Keratinocyte (primary cell): ENCODE results near the gene DAPK2. TPM values are rescaled to one million over a fixed set of nuclear protein-coding genes. Genes with fewer than 3 reads are reported as not detected.

ENCODE experiments used
- DNase-seq: peaks from one replicate; pipeline ENCODE4 v3.0.0-alpha.2; 2011; ENCODE audit warnings: low read depth, missing footprints, low spot score
- FAIRE-seq: peaks from 2 replicates; lab custom pipeline; 2011; peaks lifted over from hg19 to GRCh38; lab: Jason Lieb, UNC
- H2AFZ ChIP-seq: 2 replicates; pipeline ENCODE4 v1.6.0; 2012; ENCODE audit warnings: low read length, control low read depth, inconsistent platforms; ENCODE audit not compliant: control insufficient read depth
- H3K27ac ChIP-seq: 2 replicates; pipeline ENCODE4 v1.5.1; 2011; ENCODE audit warnings: low read length; ENCODE audit not compliant: control insufficient read depth, insufficient read depth
- H3K27me3 ChIP-seq: 3 replicates; pipeline ENCODE4 v1.6.0; 2011; ENCODE audit warnings: low read length; ENCODE audit not compliant: control insufficient read depth, insufficient read depth; ENCODE audit errors: extremely low read depth
- H3K36me3 ChIP-seq, 2 experiments: 2 replicates in 1 of 2; 3 replicates in 1 of 2; pipeline ENCODE4 v1.5.1; 2011; ENCODE audit warnings: low read length in 2 of 2, mild to moderate bottlenecking in 1 of 2; ENCODE audit not compliant: control insufficient read depth in 2 of 2, insufficient read depth in 2 of 2; ENCODE audit errors: extremely low read depth in 1 of 2
- H3K4me1 ChIP-seq: 3 replicates; pipeline ENCODE4 v1.5.1; 2011; ENCODE audit warnings: low read length; ENCODE audit not compliant: control insufficient read depth, insufficient read depth; ENCODE audit errors: extremely low read depth
- H3K4me2 ChIP-seq: 3 replicates; pipeline ENCODE4 v1.6.0; 2011; ENCODE audit warnings: low read depth, low read length; ENCODE audit not compliant: control insufficient read depth, insufficient read depth; ENCODE audit errors: extremely low read depth
- H3K4me3 ChIP-seq, 3 experiments: fragments of 200-600 bp in 1 of 3; sonication (generic) in 1 of 3; 2 replicates in 2 of 3; 3 replicates in 1 of 3; pipeline ENCODE4 v1.5.1; 2011 to 2016; ENCODE audit warnings: low read length in 3 of 3, mild to moderate bottlenecking in 3 of 3, control low read depth in 2 of 3, inconsistent platforms in 1 of 3, low read depth in 1 of 3, mixed read lengths in 1 of 3, mixed run types in 1 of 3, moderate library complexity in 1 of 3; ENCODE audit not compliant: control insufficient read depth in 2 of 3, insufficient read depth in 2 of 3; ENCODE audit errors: extremely low read depth in 1 of 3
- H3K79me2 ChIP-seq: 2 replicates; pipeline ENCODE4 v1.6.0; 2012; ENCODE audit warnings: low read length; ENCODE audit not compliant: control insufficient read depth, insufficient read depth
- H3K9ac ChIP-seq: 3 replicates; pipeline ENCODE4 v1.6.0; 2011; ENCODE audit warnings: low read length; ENCODE audit not compliant: control insufficient read depth, insufficient read depth; ENCODE audit errors: extremely low read depth
- H3K9me1 ChIP-seq: 3 replicates; pipeline ENCODE4 v1.6.0; 2011; ENCODE audit warnings: low read length; ENCODE audit not compliant: control insufficient read depth, insufficient read depth; ENCODE audit errors: extremely low read depth
- H3K9me3 ChIP-seq: 2 replicates; pipeline ENCODE4 v1.5.1; 2012; ENCODE audit warnings: low read depth, low read length; ENCODE audit not compliant: control insufficient read depth
- H4K20me1 ChIP-seq: 3 replicates; pipeline ENCODE4 v1.6.0; 2011; ENCODE audit warnings: low read length; ENCODE audit not compliant: control insufficient read depth, insufficient read depth; ENCODE audit errors: extremely low read depth
- EZH2 ChIP-seq: IDR thresholded peaks from one replicate; pipeline ENCODE4 v1.6.1; 2012; ENCODE audit warnings: inconsistent platforms, mild to moderate bottlenecking, low read length, moderate library complexity
- dilution Hi-C: fragments of 300-500 bp; cut with MboI; formaldehyde crosslinking; loops from one replicate; pipeline ENCODE4 v1.7.0; 2020; ENCODE audit warnings: low sequenced_read_pairs; ENCODE audit not compliant: extremely low pct_ligation_motif_present
- polyA plus RNA-seq, 5 experiments: library from polyadenylated mRNA; depleted of rRNA in 3 of 5; stranded (reverse) in 3 of 5; stranded (forward) in 1 of 5; unstranded in 1 of 5; fragments of >200 nt; gene quantifications; 1 replicate in 1 of 5; 2 replicates in 3 of 5; 3 replicates in 1 of 5; pipeline versions ENCODE4 v1.2.1 to v1.2.3, GENCODE V29; 2011 to 2012; ENCODE audit warnings: missing spikeins in 2 of 5, low read depth in 1 of 5, low replicate concordance in 1 of 5
- TF ChIP-seq, protein P1 (sequence below), 3 experiments: IDR thresholded peaks in 1 of 3; conservative IDR thresholded peaks in 1 of 3; optimal IDR thresholded peaks in 1 of 3; 2 replicates in 2 of 3; 3 replicates in 1 of 3; pipeline versions ENCODE3 to v1.5.1; 2011; ENCODE audit warnings: low read length in 3 of 3, mild to moderate bottlenecking in 3 of 3, moderate library complexity in 2 of 3, control low read depth in 1 of 3, inconsistent platforms in 1 of 3; ENCODE audit not compliant: insufficient read depth in 2 of 3; ENCODE audit errors: extremely low read depth in 1 of 3

DAPK2 gene
- polyA plus RNA-seq, 1 donor (not counting 4 experiments of a cell fraction or from before 2014, with no cell fraction given): 1.4 TPM

DNA sequence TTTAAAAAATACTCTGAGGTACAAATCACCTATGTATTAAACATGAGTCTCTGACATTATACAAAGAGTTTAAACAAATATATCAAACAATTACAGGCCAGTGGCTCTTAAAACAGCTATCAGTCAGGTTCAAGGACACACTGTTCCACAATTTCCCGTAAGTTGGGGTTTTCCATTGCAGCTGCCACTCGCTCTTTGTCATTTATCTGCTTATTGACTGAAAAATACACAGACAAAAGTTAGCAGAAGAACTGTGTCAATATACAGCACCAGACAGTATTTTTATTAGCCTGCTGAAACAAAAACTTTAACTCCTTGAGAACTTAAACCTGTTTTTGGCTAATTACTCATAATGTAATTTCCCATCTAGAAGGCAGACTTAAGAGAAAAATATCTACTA lies 26.5 kb upstream of the DAPK2 start:
- Histone ChIP-seq H3K4me3 (no peak overlapping the region), H3K9ac (no peak overlapping the region), H3K9me1 (no peaks in the 10 kb centered on the region), H3K27ac (no peak overlapping the region), H3K4me2 (no peak overlapping the region), H3K9me3 (no peaks in the 10 kb centered on the region), H2AFZ (no peak overlapping the region), H3K27me3 (no peaks in the 10 kb centered on the region), H3K79me2 (peaks cover 3% of the 10 kb centered on the region), H3K4me1 (peaks cover 3% of the 10 kb centered on the region), H4K20me1 (no peaks in the 10 kb centered on the region), H3K36me3 (peaks cover 3 to 17% of the 10 kb centered on the region in 2 experiments)
- no peak for DNase-seq
- dilution Hi-C loops: no loop called here
- no peak for FAIRE-seq
- TF ChIP-seq, protein P1, sequence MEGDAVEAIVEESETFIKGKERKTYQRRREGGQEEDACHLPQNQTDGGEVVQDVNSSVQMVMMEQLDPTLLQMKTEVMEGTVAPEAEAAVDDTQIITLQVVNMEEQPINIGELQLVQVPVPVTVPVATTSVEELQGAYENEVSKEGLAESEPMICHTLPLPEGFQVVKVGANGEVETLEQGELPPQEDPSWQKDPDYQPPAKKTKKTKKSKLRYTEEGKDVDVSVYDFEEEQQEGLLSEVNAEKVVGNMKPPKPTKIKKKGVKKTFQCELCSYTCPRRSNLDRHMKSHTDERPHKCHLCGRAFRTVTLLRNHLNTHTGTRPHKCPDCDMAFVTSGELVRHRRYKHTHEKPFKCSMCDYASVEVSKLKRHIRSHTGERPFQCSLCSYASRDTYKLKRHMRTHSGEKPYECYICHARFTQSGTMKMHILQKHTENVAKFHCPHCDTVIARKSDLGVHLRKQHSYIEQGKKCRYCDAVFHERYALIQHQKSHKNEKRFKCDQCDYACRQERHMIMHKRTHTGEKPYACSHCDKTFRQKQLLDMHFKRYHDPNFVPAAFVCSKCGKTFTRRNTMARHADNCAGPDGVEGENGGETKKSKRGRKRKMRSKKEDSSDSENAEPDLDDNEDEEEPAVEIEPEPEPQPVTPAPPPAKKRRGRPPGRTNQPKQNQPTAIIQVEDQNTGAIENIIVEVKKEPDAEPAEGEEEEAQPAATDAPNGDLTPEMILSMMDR (optimal IDR thresholded peaks at IDR 0.05 in 1 of 3, IDR thresholded peaks at IDR 0.05 in 1 of 3, conservative IDR thresholded peaks at IDR 0.05 in 1 of 3; ENCODE audit: extremely low read depth in 1 of 3, insufficient read depth in 2 of 3, low read length in 3 of 3): no peak
- no peak for TF ChIP-seq EZH2

DNA sequence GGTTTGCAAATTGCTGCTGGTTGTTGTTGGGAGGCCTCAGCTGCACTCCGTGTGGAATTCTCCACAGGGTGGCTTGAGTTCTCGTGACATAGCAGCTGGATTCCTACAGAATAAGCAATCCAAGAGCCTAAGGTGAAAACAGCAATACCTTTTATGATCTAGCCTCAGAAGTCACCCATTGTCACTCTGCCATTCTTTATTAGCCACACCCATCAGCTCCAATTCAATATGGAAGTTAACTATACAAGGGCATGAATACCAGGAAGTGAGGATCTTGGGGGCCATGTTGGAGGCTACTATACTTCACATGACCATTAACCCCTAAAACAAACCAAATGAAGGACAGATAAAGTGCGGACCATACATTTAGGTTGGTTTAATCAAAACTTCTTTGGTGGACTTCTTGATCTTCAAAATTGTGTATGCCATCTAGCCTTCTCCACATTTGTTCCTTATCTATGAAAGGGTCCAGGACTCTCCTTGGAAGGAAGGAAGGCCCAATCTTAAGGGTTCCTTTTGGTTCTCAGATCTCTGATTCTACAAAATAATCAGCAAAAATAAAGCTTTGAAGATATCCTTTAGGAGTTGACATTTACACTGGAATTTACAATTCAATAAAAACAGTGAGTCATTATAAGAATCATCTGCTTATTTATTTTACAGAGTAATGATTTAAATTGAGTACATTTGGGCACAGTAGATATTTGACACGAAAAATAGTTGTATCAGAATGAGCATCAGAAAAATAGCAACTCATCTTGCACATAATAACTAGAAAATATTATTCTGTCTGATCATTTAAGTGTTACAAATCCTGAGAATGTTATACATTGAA lies 25.9 kb upstream of the DAPK2 start:
- Histone ChIP-seq H3K4me1 (peaks cover 3% of the 10 kb centered on the region), H3K36me3 (peaks cover 3 to 14% of the 10 kb centered on the region in 2 experiments), H3K4me2 (no peak overlapping the region), H3K9me1 (no peaks in the 10 kb centered on the region), H3K27me3 (no peaks in the 10 kb centered on the region), H3K79me2 (no peaks in the 10 kb centered on the region), H3K9ac (no peak overlapping the region), H4K20me1 (no peaks in the 10 kb centered on the region), H3K27ac (no peak overlapping the region), H2AFZ (no peak overlapping the region), H3K4me3 (no peak overlapping the region), H3K9me3 (no peaks in the 10 kb centered on the region)
- no peak for TF ChIP-seq EZH2
- TF ChIP-seq, protein P1 (optimal IDR thresholded peaks at IDR 0.05 in 1 of 3, IDR thresholded peaks at IDR 0.05 in 1 of 3, conservative IDR thresholded peaks at IDR 0.05 in 1 of 3; ENCODE audit: extremely low read depth in 1 of 3, insufficient read depth in 2 of 3, low read length in 3 of 3): no peak
- dilution Hi-C loops: no loop called here
- DNase-seq (no peak), FAIRE-seq (no peak)
